ENCODE data around the gene UGT1A8.
"Not testable (repeated sequence)": the region's sequence is repeated elsewhere in the genome, so short reads cannot be mapped to it uniquely, and the experiment has no call there.

UGT1A8 gene

GRCh38 chr2:233712611-233713261 is 95.3 kb downstream of the UGT1A8 start, which contains the start of gene UGT1A5:
Gene UGT1A5, plus strand, starts transcription at chr2:233712907. Its CDS starts 85 bp downstream, at chr2:233712992.
- DNase-seq (ENCODE audit: low read depth in 2 of 3, low spot score in 2 of 3), result no peak

- no peak for DNase-seq (ENCODE audit: low read depth in 2 of 3, low spot score in 2 of 3)
Measured at GRCh38 chr2:233713262-233713615, 95.8 kb downstream of the UGT1A8 start.

DNA sequence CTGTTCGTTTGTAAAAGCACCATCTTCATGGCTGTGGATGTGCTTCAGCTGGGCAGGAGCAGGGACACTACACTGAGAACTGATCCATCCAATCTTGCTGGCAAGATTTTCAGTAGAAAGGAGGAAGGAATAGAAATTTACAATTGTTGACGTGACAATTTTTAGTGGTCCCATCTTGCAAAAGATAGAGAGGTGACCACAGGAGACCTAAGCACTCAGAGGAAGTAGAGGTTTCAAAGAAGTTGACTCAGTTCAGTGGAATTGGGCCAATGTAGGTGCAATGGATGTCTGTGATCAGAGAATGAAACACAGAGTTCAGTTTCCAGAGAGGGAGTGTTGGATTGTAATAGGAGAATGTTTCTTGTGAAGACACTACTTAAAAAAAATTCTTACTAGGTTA is 96.7 kb downstream of the UGT1A8 start:
- DNase-seq (ENCODE audit: low read depth in 2 of 3, low spot score in 2 of 3), result no peak

GRCh38 chr2:233718552-233718951 is 101.1 kb downstream of the UGT1A8 start, which contains the start of gene UGT1A4:
Gene UGT1A4, plus strand, starts transcription at chr2:233718736. Its CDS starts 85 bp downstream, at chr2:233718821.
- no peak for DNase-seq (ENCODE audit: low read depth in 2 of 3, low spot score in 2 of 3)

GRCh38 chr2:233728723-233729301 is 111.4 kb downstream of the UGT1A8 start, which contains the start of gene UGT1A3:
Gene UGT1A3, plus strand, starts transcription at chr2:233729042. Its CDS starts 85 bp downstream, at chr2:233729127.
- DNase-seq (ENCODE audit: low read depth in 2 of 3, low spot score in 2 of 3), result no peak

- DNase-seq (ENCODE audit: low read depth in 2 of 3, low spot score in 2 of 3), result not testable (repeated sequence)
Measured at GRCh38 chr2:233736868-233737653, 119.6 kb downstream of the UGT1A8 start.

GRCh38 chr2:233740870-233741269 is 123.4 kb downstream of the UGT1A8 start:
- no peak for DNase-seq (ENCODE audit: low read depth in 2 of 3, low spot score in 2 of 3)

- no peak for DNase-seq (ENCODE audit: low read depth in 2 of 3, low spot score in 2 of 3)
Measured at GRCh38 chr2:233743464-233744259, 126.2 kb downstream of the UGT1A8 start.

DNA sequence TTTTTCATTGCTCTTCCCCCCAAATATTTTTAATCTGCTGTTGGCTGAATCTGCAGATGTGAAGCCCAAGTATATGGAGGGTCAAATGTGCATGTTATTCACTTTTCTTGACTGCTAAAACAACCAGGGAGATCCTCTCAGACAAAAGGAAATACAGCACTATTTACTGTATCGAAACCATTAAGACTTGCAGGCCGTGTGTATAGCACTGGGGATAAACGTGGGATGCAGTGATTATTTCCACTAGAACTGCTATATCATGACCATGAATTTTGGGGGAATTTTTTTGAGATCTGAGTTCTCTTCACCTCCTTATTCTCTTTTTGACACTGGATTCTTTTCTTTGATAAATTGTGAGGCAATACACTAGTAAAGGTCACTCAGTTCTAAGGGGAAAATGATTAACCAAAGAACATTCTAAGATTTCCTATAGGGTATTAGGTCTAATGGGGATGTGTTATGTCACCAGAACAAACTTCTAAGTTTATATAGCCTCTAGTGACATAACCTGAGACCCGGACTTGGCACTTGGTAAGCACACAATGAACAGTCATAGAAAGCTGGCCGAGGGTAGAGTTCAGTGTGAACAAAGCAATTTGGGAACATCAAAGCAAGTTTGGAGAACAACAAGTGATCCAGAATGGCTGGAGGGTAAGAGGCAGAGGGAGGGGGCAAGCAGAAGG is 127.8 kb downstream of the UGT1A8 start:
- DNase-seq (ENCODE audit: low read depth in 2 of 3, low spot score in 2 of 3), result no peak

DNA sequence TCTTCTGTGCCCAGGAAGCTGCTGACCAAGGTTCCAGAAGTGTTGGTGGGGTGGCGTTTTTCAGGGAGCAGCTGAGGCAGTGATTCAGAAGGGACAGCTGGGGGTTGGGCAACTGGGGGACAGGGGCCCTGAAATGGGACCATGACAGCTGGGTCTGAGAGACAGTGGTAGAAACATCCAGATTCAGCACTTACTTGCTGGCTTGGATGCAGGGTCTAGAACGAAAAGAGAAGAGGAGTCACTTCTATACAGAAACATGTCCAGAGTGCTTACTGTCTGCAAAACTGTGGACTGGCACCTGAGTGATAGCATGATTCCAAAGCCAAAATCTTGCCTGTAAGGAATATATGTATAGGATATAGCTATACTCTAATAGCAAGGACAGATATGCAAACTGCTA is 128.4 kb downstream of the UGT1A8 start:
- DNase-seq (ENCODE audit: low read depth in 2 of 3, low spot score in 2 of 3), result not testable (repeated sequence)

- DNase-seq (ENCODE audit: low read depth in 2 of 3, low spot score in 2 of 3), result no peak
Measured at GRCh38 chr2:233746475-233747282, 129.2 kb downstream of the UGT1A8 start.

DNA sequence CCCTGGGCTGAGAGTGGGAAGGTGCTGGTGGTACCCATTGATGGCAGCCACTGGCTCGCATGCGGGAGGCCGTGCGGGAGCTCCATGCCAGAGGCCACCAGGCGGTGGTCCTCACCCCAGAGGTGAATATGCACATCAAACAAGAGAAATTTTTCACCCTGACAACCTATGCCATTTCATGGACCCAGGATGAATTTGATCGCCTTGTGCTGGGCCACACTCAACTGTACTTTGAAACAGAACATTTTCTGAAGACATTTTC is 129.8 kb downstream of the UGT1A8 start:
- DNase-seq (ENCODE audit: low read depth in 2 of 3, low spot score in 2 of 3), result no peak

DNA sequence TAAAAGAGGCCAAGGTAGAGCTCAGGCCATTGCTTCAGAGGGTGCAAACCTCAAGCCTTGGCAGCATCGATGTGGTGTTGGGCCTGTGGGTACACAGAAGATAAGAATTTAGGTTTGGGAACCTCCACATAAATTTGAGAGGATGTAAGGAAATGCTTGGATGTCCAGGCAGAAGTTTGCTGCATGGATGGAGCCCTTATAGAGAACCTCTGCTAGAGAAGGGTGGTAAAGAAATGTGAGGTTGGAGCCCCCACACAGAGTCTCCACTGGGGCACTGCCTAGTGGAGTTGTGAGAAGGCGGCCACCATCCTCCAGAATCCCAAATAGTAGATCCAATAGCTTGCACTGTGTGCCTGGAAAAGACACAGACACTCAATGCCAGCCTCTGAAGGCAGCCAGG is 133.3 kb downstream of the UGT1A8 start:
- DNase-seq (ENCODE audit: low read depth in 2 of 3, low spot score in 2 of 3), result not testable (repeated sequence)

- not testable (repeated sequence) for DNase-seq (ENCODE audit: low read depth in 2 of 3, low spot score in 2 of 3)
Measured at GRCh38 chr2:233751212-233752009, 134.0 kb downstream of the UGT1A8 start.

DNA sequence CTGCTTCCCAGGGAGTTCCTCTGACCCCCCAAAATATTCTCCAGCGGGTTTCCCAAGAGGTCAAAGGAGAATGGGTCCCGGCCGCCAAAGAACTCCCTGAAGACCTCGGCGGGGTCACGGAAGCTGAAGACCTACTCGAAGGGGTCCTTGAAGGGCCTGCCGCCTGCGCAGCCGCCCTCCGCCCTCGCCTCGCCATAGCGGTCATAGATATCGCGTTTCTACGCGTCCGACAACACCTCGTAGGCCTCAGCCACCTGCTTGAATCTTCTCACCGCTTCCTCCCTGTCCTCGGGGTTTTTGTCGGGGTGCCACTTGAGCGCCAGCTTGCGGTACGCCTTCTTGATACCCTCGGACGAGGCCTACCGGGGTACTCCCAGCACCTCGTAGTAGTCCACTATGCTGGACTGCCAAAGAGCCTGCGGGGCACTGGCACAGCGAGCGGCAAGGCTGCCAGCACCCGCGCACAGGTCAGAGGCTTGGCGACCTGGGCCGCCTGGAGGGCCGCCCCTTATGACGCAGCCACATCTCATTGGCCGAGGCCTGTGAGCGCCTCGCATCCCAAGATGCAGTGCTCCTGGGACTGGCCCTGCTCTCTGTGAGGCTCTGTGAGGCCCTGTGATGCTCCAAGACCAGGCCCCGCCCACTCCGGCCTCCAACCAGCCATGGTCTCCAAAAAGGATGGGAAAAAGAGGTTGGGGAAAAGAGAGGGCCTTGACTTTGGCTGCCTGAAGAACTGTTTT is 137.6 kb downstream of the UGT1A8 start:
- no peak for DNase-seq (ENCODE audit: low read depth in 2 of 3, low spot score in 2 of 3)

- no peak for DNase-seq (ENCODE audit: low read depth in 2 of 3, low spot score in 2 of 3)
Measured at GRCh38 chr2:233756429-233757081, 139.1 kb downstream of the UGT1A8 start.

- no peak for DNase-seq (ENCODE audit: low read depth in 2 of 3, low spot score in 2 of 3)
Measured at GRCh38 chr2:233758141-233758540, 140.7 kb downstream of the UGT1A8 start.

DNA sequence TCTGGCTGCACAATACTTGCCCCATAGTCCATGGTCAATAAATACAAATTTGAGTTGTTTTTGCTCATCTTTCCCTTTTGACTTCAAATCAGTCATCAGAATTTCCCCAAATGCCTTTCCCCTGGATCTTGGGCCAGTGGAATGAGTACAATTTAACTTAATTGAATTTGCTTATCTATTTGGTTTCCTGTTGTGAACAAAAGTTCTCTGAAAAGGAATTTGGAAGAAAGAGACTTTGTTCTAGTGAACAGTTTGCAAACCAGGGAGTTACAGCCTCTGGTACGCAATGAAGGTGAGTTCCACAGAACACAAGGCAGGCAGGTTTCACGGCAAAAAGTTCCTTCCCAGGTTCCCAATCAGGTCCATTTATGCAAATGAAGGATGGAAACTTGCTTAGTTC is 141.4 kb downstream of the UGT1A8 start:
- DNase-seq (ENCODE audit: low read depth in 2 of 3, low spot score in 2 of 3), result no peak
